AG10803 (cell line): Measurements from ENCODE around the gene MED12L.
A peak's percentile ranks its signal among the peaks of the same experiment; 100 is the strongest.
"Not testable (repeated sequence)": the region's sequence is repeated elsewhere in the genome, so short reads cannot be mapped to it uniquely, and the experiment has no call there.

Experiments
- DNase-seq: peaks from one replicate; pipeline ENCODE4 v3.0.0; 2010; ENCODE audit warnings: low read depth
- H3K4me3 ChIP-seq: 2 replicates; pipeline ENCODE4 v1.5.1; 2011; ENCODE audit warnings: mild to moderate bottlenecking, low read length, control low read depth
- TF ChIP-seq, protein P1 (sequence below): conservative IDR thresholded peaks from 2 replicates; pipeline ENCODE4 v1.5.1; 2011; ENCODE audit warnings: mild to moderate bottlenecking, low read length, control low read depth, inconsistent platforms

The MED12L gene

DNA sequence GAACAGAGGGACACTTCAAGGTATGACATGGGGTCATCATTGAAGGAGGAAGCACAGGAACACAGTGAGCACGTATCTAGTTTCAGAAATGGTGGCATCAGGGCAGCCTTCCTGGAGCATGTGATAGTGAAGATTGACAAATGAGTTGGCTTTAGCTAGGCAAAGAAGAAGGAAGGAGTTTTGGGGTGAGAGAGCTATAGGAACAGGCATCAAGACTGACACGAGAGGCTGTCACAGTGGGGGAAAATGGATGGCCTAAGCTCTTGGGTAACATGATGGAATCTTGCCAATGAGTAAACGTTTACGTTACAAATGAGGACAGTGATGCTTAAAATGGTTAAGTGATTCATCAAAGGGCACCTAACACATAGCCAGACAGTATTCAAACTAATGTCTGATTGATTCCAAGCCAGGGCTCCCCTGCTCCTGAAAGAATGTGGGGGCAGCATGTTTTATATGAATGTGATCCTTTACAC, 140.7 kb downstream of the MED12L start:
- peak; percentile 64 for DNase-seq
- H3K4me3 ChIP-seq = no peak overlapping the region
- TF ChIP-seq, protein P1, sequence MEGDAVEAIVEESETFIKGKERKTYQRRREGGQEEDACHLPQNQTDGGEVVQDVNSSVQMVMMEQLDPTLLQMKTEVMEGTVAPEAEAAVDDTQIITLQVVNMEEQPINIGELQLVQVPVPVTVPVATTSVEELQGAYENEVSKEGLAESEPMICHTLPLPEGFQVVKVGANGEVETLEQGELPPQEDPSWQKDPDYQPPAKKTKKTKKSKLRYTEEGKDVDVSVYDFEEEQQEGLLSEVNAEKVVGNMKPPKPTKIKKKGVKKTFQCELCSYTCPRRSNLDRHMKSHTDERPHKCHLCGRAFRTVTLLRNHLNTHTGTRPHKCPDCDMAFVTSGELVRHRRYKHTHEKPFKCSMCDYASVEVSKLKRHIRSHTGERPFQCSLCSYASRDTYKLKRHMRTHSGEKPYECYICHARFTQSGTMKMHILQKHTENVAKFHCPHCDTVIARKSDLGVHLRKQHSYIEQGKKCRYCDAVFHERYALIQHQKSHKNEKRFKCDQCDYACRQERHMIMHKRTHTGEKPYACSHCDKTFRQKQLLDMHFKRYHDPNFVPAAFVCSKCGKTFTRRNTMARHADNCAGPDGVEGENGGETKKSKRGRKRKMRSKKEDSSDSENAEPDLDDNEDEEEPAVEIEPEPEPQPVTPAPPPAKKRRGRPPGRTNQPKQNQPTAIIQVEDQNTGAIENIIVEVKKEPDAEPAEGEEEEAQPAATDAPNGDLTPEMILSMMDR = no peak

DNA sequence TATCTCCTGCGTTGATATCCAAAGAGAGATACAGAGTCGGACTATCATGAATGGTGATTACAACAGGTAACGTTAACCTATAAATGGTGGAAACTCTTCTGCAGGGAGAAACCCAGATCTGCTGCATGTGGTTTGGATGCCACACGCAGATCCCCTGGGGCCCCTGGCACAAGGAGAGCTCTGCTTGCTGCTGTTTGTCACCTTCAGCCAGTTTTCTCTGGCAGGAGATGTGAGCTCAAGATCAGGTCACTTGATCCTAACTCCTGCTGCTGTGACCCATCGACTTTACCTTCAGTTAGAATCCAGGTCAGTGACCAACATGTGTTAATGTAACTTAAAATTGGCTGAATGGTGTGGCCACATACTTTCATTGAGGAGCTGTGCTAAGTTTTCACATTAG, 141.4 kb downstream of the MED12L start:
- TF ChIP-seq, protein P1 = no peak
- DNase-seq = no peak
- H3K4me3 ChIP-seq = no peak overlapping the region

DNA sequence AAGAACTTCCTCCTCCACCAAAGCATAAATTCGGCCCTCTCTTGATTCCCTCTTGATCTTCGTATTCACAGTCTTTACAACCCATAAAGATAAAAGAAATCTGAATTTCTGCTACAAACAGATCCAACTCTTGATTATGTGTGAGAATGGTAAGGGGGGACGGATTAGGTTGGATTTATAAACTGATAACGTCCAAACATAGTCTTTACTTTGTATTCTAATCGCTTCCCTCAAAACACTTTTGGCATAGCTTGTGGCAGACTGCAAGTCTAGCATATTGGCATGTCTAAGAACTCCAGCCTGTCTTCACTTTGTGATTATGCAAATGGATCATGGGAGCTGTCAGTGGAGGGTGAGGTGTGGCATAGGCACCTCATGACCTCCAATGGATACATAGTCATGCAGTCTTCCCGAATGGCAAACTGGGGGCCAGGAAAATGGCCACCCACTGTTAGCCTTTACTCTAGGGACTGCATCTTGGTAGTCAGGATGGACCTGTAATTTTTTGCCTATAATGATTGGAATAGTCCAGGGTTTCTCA, 141.9 kb downstream of the MED12L start:
- DNase-seq = no peak
- H3K4me3 ChIP-seq = no peak overlapping the region
- TF ChIP-seq, protein P1 = no peak

DNA sequence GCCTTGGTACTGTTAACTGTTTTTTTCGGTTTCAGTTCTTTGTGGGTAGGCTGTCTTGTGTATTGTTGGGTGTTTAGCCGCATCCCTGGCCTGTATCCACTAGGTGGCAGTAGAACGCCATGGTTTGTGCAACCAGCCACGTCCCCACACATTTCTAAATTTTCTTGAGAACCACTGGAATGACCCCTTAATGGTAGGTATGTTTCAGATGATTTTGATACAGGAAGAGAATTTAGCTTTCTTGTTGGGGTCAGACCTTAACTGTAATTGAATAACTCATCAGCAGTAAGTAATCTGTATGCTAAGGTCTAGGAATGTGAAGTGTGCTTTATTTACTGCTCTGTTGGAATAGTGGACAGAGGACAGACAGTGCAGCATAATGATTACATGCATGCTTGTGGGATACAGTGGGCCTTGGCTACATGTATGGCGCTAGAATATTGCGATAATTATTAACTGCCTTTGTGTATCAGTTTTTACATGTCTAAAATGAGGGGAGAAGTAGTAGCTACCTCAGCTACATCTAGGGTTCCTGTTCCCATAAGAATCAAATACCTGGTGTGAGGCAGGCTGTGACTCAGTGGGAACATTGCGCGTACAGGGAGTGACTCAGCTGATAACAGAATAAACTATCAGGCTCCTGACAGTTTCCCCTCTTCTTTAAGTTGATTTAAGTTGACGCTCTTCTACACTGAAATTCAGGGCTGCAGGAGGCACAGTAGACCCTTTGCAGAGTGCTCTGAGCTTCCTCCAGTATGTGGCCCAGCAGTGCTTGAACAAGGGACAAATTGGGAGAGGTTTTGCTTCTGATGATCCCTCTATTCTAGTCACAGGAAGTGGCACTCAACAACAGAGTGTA, 142.6 kb downstream of the MED12L start:
- TF ChIP-seq, protein P1 = peak; percentile 95
- peak; percentile 69 for DNase-seq
- no peak overlapping the region for H3K4me3 ChIP-seq

DNA sequence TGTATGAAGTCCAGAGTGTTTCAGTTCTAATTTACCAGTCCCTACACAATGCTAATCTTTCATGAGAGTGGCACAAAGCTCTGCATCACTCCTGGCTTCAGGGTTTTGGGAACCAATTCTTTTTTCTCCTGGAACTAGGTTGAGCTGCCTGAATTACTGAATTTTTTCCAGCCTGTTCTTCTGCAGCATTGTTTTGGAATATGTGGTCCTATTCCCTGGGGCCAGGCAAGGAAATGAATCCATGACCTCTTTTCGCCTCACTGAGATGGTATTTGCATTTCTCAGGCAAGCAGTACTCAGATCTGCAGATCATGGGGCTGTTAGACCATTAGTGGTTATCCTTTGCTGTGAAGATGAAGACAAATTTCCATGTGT, 143.2 kb downstream of the MED12L start:
- TF ChIP-seq, protein P1 = no peak
- no peak overlapping the region for H3K4me3 ChIP-seq
- DNase-seq = peak; percentile 69

DNA sequence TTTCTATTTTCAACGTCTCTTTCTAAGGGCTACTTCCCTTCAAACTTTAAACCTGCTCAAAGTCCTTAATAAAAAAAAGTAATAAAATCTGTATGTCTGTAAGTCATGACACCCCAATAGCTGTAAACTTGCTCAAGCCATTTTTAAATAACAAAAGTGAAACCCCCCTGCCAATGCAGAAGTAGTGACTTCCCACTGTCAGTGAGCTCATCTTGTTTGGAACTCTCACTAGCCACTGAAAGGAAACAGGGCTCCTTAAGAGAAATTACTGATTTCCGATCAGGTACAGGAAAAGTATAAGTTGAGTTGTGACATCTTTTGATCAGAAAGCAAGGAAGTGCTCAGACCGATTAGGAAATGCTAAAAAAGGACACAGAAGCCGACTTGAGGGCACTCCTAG, 145.2 kb downstream of the MED12L start:
- no peak for DNase-seq
- TF ChIP-seq, protein P1 = no peak
- H3K4me3 ChIP-seq = no peak overlapping the region

DNA sequence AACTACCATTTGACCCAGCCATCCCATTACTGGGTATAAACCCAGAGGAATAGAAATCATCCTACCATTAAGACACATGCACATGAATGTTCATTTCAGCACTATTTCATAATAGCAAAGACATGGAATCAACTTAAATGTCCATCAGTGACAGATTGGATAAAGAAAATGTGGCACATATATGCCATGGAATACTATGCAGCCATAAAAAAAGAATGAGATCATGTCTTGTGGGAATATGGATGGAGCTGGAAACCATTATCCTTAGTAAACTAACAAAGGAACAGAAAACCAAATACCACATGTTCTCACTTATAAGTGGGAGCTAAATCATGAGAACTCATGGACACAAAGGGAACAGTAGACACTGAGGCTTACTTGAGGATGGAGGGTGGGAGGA, 146.9 kb downstream of the MED12L start:
- not testable (repeated sequence) for H3K4me3 ChIP-seq, DNase-seq
